Natural killer cell (primary cell): ENCODE measurements around the gene GSTT2. TPM values are rescaled to one million over a fixed set of nuclear protein-coding genes. Genes with fewer than 3 reads are reported as not detected.

Experiments
- ATAC-seq, 3 donors: fragments of 150-1000 bp in 2 of 3; fragments of 200-7000 bp in 1 of 3; cut with Tn5 transposase; 1 replicate in 1 of 3; 2 replicates in 2 of 3; pipeline ENCODE4 v1.10.0; 2021; ENCODE audit warnings: mild to moderate bottlenecking in 2 of 3, moderate library complexity in 2 of 3
- DNase-seq, 2 donors: peaks; one replicate each; pipeline versions ENCODE4 v3.0.0 to v3.0.0-alpha.2; 2013 to 2021; ENCODE audit warnings: mixed read lengths in 1 of 2
- H3K27ac ChIP-seq: one replicate; pipeline ENCODE4 v1.5.1; 2013; ENCODE audit warnings: mild to moderate bottlenecking, low read length
- H3K27me3 ChIP-seq: one replicate; pipeline ENCODE4 v1.6.1; 2013; ENCODE audit warnings: low read length; ENCODE audit not compliant: control insufficient read depth, insufficient read depth
- H3K36me3 ChIP-seq: one replicate; pipeline ENCODE4 v1.6.1; 2013; ENCODE audit warnings: low read length; ENCODE audit not compliant: control insufficient read depth, insufficient read depth
- H3K4me1 ChIP-seq: one replicate; pipeline ENCODE4 v1.6.1; 2013; ENCODE audit warnings: low read length; ENCODE audit not compliant: control insufficient read depth, insufficient read depth
- H3K4me3 ChIP-seq: one replicate; pipeline ENCODE4 v1.5.1; 2013; ENCODE audit warnings: low read length
- H3K9me3 ChIP-seq: one replicate; pipeline ENCODE4 v1.6.1; 2013; ENCODE audit warnings: low read length; ENCODE audit not compliant: control insufficient read depth, insufficient read depth
- H3K27ac Mint-ChIP-seq, 2 donors: one replicate each; pipeline ENCODE4 v1.8.0; 2022; ENCODE audit warnings: mild to moderate bottlenecking in 2 of 2, mixed read lengths in 2 of 2, moderate library complexity in 1 of 2
- H3K27me3 Mint-ChIP-seq, 2 donors: one replicate each; pipeline ENCODE4 v1.8.0; 2022; ENCODE audit warnings: low read depth in 2 of 2, mixed read lengths in 2 of 2
- H3K36me3 Mint-ChIP-seq: one replicate; pipeline ENCODE4 v1.8.0; 2022; ENCODE audit warnings: mixed read lengths
- H3K4me1 Mint-ChIP-seq, 2 donors: one replicate each; pipeline ENCODE4 v1.8.0; 2022; ENCODE audit warnings: mixed read lengths in 2 of 2
- H3K4me3 Mint-ChIP-seq: one replicate; pipeline ENCODE4 v1.8.0; 2022; ENCODE audit warnings: mild to moderate bottlenecking, moderate library complexity, mixed read lengths
- H3K9me3 Mint-ChIP-seq, 2 donors: one replicate each; pipeline ENCODE4 v1.8.0; 2022; ENCODE audit warnings: mixed read lengths in 2 of 2
- WGBS: methylation state at CpG from one replicate; pipeline ENCODE4 v1.1.7; 2013; ENCODE audit warnings: missing lambda C conversion rate; ENCODE audit not compliant: insufficient coverage; 5-methylcytosine and 5-hydroxymethylcytosine counted together
- intact Hi-C: fragments of 100-400 bp; cut with micrococcal nuclease; formaldehyde crosslinking; loops from one replicate; pipeline ENCODE4 v1.14.2; 2022
- total RNA-seq, 4 donors: library from RNA; stranded (reverse); fragments of 120-200 nt in 1 of 4; gene quantifications; one replicate each; pipeline versions ENCODE4 v1.2.3 to v1.2.4, GENCODE V29; 2013 to 2022
- TF ChIP-seq, protein P1 (sequence below): fragments of 200-600 bp; IDR thresholded peaks from one replicate; pipeline ENCODE4 v1.8.0; 2022; ENCODE audit warnings: antibody characterized with exemption

Gene GSTT2
- total RNA-seq, 3 donors from 2014 or later (not counting 1 experiment from before 2014, with no cell fraction given): not detected

DNA sequence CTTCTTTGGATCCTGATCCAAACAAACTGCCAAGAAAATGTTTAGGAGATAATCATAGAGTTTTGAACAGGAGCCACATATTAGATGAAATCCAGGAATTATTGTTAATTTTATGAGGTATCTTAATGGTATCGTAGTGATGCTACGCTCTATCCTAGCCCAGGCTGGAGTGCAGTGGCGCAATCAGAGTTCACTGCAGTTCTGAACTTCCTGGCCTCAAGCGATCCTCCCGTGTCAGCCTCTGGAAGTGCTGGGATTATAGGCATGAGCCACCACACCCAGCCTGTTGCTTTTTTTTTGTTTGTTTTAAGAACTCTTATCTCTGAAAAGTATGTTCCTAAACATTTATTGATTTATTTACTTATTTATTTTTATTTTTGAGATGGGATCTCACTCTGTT is 22.9 kb downstream of the GSTT2 start:
- Mint-ChIP-seq H3K27me3 (peaks cover 0 to 7% of the 10 kb centered on the region in 2 donors), H3K36me3 (no peaks in the 10 kb centered on the region), H3K27ac (no peak overlapping the region), H3K4me1 (no peaks in the 10 kb centered on the region), H3K9me3 (no peaks in the 10 kb centered on the region), H3K4me3 (no peak overlapping the region)
- no peaks in the 10 kb centered on the region for H3K36me3 ChIP-seq
- 87% methylated on average over 5 of the region's 5 CpGs for WGBS
- no peaks in the 10 kb centered on the region for H3K9me3 ChIP-seq
- no peak overlapping the region for H3K4me3 ChIP-seq
- ATAC-seq: no peak
- H3K4me1 ChIP-seq: no peaks in the 10 kb centered on the region
- no peak overlapping the region for H3K27ac ChIP-seq
- DNase-seq: no peak
- intact Hi-C loops: no loop called here
- TF ChIP-seq, protein P1, sequence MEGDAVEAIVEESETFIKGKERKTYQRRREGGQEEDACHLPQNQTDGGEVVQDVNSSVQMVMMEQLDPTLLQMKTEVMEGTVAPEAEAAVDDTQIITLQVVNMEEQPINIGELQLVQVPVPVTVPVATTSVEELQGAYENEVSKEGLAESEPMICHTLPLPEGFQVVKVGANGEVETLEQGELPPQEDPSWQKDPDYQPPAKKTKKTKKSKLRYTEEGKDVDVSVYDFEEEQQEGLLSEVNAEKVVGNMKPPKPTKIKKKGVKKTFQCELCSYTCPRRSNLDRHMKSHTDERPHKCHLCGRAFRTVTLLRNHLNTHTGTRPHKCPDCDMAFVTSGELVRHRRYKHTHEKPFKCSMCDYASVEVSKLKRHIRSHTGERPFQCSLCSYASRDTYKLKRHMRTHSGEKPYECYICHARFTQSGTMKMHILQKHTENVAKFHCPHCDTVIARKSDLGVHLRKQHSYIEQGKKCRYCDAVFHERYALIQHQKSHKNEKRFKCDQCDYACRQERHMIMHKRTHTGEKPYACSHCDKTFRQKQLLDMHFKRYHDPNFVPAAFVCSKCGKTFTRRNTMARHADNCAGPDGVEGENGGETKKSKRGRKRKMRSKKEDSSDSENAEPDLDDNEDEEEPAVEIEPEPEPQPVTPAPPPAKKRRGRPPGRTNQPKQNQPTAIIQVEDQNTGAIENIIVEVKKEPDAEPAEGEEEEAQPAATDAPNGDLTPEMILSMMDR: no peak
- peaks cover 3% of the 10 kb centered on the region for H3K27me3 ChIP-seq

GRCh38 chr22:24003887-24004286 is 24.0 kb downstream of the GSTT2 start:
- H3K4me1 Mint-ChIP-seq: no peaks in the 10 kb centered on the region
- no peak overlapping the region for H3K27ac Mint-ChIP-seq
- Histone ChIP-seq H3K36me3 (no peaks in the 10 kb centered on the region), H3K4me3 (no peak overlapping the region), H3K27ac (no peak overlapping the region), H3K9me3 (no peaks in the 10 kb centered on the region), H3K27me3 (peaks cover 3% of the 10 kb centered on the region), H3K4me1 (no peaks in the 10 kb centered on the region)
- no peak for DNase-seq
- TF ChIP-seq, protein P1: no peak
- 87% methylated on average over 9 of the region's 9 CpGs for WGBS
- ATAC-seq: no peak
- H3K36me3 Mint-ChIP-seq: no peaks in the 10 kb centered on the region
- no peak overlapping the region for H3K4me3 Mint-ChIP-seq
- no peaks in the 10 kb centered on the region for H3K9me3 Mint-ChIP-seq
- peaks cover 0 to 7% of the 10 kb centered on the region in 2 donors for H3K27me3 Mint-ChIP-seq
- intact Hi-C loops: no loop called here

DNA sequence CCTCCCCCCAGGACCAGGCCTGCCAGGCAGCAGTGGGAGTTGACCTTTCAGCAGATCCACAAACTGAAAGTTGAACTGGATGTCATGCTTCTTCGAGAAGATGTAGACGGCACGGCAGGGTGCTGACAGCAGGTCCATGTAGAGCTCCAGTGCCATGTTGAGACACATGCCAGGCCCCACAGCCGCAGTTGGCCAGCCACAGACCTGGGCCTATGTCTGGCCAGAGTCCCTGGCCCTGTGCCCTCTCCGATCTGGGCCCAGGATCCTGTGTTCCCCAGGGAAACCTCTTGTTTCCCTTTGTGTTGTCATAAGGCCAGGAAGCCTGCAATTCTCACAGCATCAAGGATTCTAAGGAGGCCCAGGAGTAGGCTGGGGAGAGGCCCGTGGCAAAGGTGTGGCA is 25.3 kb downstream of the GSTT2 start, which contains the start of gene GSTT4:
Gene GSTT4, minus strand, starts transcription at position 253 of the 400 bp plus-strand sequence. Its CDS starts 97 bp downstream, at position 156.
- Histone ChIP-seq H3K4me3 (no peak within 1 kb of the TSS), H3K4me1 (no peaks in the 10 kb centered on the region), H3K36me3 (no peaks in the 10 kb centered on the region), H3K9me3 (no peaks in the 10 kb centered on the region), H3K27me3 (peaks cover 3% of the 10 kb centered on the region), H3K27ac (no peak within 1 kb of the TSS)
- no peak within 1 kb of the TSS for H3K4me3 Mint-ChIP-seq
- TF ChIP-seq, protein P1: no peak
- peaks cover 0 to 2% of the 10 kb centered on the region in 2 donors for H3K4me1 Mint-ChIP-seq
- no peak within 1 kb of the TSS for H3K27ac Mint-ChIP-seq
- no peaks in the 10 kb centered on the region for H3K36me3 Mint-ChIP-seq
- ATAC-seq: no peak
- intact Hi-C loops: no loop called here
- no peak for DNase-seq
- peaks cover 0 to 4% of the 10 kb centered on the region in 2 donors for H3K27me3 Mint-ChIP-seq
- no peaks in the 10 kb centered on the region for H3K9me3 Mint-ChIP-seq
- WGBS: 85% methylated on average over 6 of the region's 6 CpGs
